D341Med (cell line): ENCODE results near the gene ADNP2.
A peak's percentile ranks its signal among the peaks of the same experiment; 100 is the strongest.
"Not testable (repeated sequence)": the region's sequence is repeated elsewhere in the genome, so short reads cannot be mapped to it uniquely, and the experiment has no call there.

Experiments
- DNase-seq: peaks from one replicate; pipeline ENCODE4 v3.0.0; 2012; ENCODE audit warnings: low spot score

The ADNP2 gene

GRCh38 chr18:80147418-80148325 is 38.6 kb downstream of the ADNP2 start:
- DNase-seq, result peak; percentile 94

GRCh38 chr18:80148326-80149199 is 39.5 kb downstream of the ADNP2 start:
- DNase-seq, result no peak

- no peak for DNase-seq
These were observed 40.6 kb downstream of the ADNP2 start for GRCh38 chr18:80149667-80150066.

- DNase-seq, result peak; percentile 62
These were observed 45.2 kb downstream of the ADNP2 start for GRCh38 chr18:80154293-80154692.

- DNase-seq, result peak; percentile 82
These were observed 48.8 kb downstream of the ADNP2 start for GRCh38 chr18:80157708-80158343.

- no peak for DNase-seq
These were observed 49.3 kb downstream of the ADNP2 start for GRCh38 chr18:80158365-80158764.

GRCh38 chr18:80159713-80160636 is 50.9 kb downstream of the ADNP2 start:
- peak; percentile 42 for DNase-seq

GRCh38 chr18:80161781-80162417 is 52.8 kb downstream of the ADNP2 start:
- DNase-seq, result no peak

- DNase-seq, result no peak
These were observed 54.1 kb downstream of the ADNP2 start for GRCh38 chr18:80163183-80163582.

GRCh38 chr18:80164727-80165355 is 55.8 kb downstream of the ADNP2 start:
- not testable (repeated sequence) for DNase-seq

GRCh38 chr18:80166240-80166639 is 57.2 kb downstream of the ADNP2 start:
- DNase-seq, result peak; percentile 37

GRCh38 chr18:80166725-80167124 is 57.7 kb downstream of the ADNP2 start:
- peak; percentile 23 for DNase-seq

- DNase-seq, result peak; percentile 40
These were observed 58.3 kb downstream of the ADNP2 start for GRCh38 chr18:80167331-80167730.

GRCh38 chr18:80167931-80168330 is 58.9 kb downstream of the ADNP2 start:
- peak; percentile 43 for DNase-seq

- no peak for DNase-seq
These were observed 59.3 kb downstream of the ADNP2 start for GRCh38 chr18:80168346-80168745.

GRCh38 chr18:80168982-80169381 is 59.9 kb downstream of the ADNP2 start:
- DNase-seq, result peak; percentile 48

- DNase-seq, result peak; percentile 24
These were observed 60.5 kb downstream of the ADNP2 start for GRCh38 chr18:80169607-80170006.

- DNase-seq, result peak; percentile 48
These were observed 61.5 kb downstream of the ADNP2 start for GRCh38 chr18:80170395-80171053.

GRCh38 chr18:80171054-80171872 is 62.2 kb downstream of the ADNP2 start:
- peak; percentile 76 for DNase-seq
